H1 (cell line): Measurements from ENCODE around the gene TCF4.

Experiments
- RNF2 ChIP-seq: fragments of 200-900, 300-1000 bp; sonication (generic); IDR thresholded peaks from 2 replicates; pipeline ENCODE4 v1.7.1; 2016; ENCODE audit warnings: borderline replicate concordance, low read depth, mild to moderate bottlenecking, antibody characterized with exemption, low read length; ENCODE audit not compliant: poor library complexity, severe bottlenecking; ENCODE audit errors: missing control alignments
- TAF1 ChIP-seq: IDR thresholded peaks from 2 replicates; pipeline ENCODE4 v1.6.1; 2011; ENCODE audit warnings: mild to moderate bottlenecking, low read depth, low read length

DNA sequence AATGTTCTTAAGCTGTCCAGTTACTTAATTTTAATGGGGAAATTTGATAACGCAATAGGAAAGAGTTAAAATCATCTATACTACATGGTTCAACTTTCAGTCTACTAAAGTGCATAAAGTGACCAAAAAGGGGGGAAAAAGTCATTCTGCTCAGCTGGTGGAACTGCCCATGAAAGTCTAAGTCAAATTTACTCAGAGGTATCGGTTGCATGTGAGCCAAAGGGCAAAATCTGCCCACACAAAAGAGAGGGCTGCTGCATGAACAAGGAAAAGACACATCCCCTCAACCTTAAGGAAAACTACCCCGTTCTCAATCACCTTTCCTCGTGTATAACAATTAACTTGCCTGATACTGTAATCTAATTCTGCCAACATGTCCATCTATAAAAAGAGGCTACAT, 126.1 kb downstream of the TCF4 start:
- TF ChIP-seq TAF1, result no peak
- TF ChIP-seq RNF2, result no peak
